ENCODE results near the gene PRDM11. TPM values are rescaled to one million over a fixed set of nuclear protein-coding genes. Genes with fewer than 3 reads are reported as not detected.

PRDM11 gene
- total and polyA plus RNA-seq, 4 donors: 0.64 to 6.9 (median 2.8) TPM

DNA sequence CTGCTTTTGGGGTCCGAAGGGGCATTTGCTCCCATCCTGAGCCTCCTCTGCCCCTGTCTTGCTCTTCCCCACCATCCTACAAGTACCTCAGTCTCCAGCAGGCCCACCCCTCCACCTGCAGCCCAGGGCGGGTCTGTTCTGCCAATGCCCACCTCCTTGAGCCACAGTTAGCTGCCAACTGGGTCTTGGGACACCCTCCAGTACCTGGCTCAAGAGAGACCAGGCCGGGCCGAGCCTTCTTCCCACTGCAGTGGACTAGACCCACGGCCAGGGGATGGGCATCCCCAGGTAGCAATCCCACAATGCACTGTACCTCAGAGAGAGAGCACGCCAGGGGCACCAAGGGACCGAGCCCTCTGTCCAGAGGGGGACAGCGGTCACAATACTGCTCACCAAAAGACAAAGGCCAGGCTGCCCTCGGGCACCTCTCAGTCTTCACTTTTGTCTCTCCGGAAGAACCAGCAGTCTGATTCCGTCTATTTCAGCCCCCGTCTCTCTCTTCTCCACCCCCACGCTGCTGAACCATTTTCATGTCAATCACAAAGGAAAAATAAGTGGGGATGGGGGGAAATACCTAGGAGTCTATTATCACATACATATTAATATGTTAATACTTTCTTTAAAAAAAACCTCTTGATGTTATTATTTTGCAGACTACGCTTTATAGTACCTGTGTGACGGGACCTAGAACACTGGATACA is 88.0 kb downstream of the PRDM11 start:
- no peak for TF ChIP-seq HNF4G (IDR thresholded peaks at IDR 0.05)
- WGBS: 94% methylated on average over 15 of the region's 15 CpGs
- no peak overlapping the region for H3K4me3 ChIP-seq (ENCODE audit: low read depth in 1 of 3, low read length in 3 of 3)
- H3K9ac ChIP-seq (ENCODE audit: low read depth in 1 of 2, low read length in 2 of 2): no peak overlapping the region
- H3K27ac ChIP-seq (ENCODE audit: low read depth in 1 of 2, low read length in 2 of 2): no peak overlapping the region
- H3K27me3 ChIP-seq (ENCODE audit: control insufficient read depth in 4 of 4, insufficient read depth in 4 of 4, low read length in 3 of 4): no peaks in the 10 kb centered on the region
- H3K4me1 ChIP-seq (ENCODE audit: control insufficient read depth in 4 of 4, insufficient read depth in 4 of 4, low read length in 3 of 4): no peaks in the 10 kb centered on the region
- H3K36me3 ChIP-seq (ENCODE audit: control insufficient read depth in 4 of 4, insufficient read depth in 3 of 4, low read depth in 1 of 4, low read length in 3 of 4): no peaks in the 10 kb centered on the region
- H3K9me3 ChIP-seq (ENCODE audit: control insufficient read depth in 4 of 4, low read length in 3 of 4): no peaks in the 10 kb centered on the region
- DNase-seq (ENCODE audit: low spot score): no peak

- peaks cover 0 to 4% (median 0%) of the 10 kb centered on the region in 4 donors for H3K9me3 ChIP-seq (ENCODE audit: control insufficient read depth in 4 of 4, low read length in 3 of 4)
- TF ChIP-seq SP1 (IDR thresholded peaks at IDR 0.05): no peak
- TF ChIP-seq TAF1 (conservative IDR thresholded peaks at IDR 0.05): no peak
- TF ChIP-seq YY1 (IDR thresholded peaks at IDR 0.05): no peak
- TF ChIP-seq GABPA (IDR thresholded peaks at IDR 0.05 in 1 of 2, conservative IDR thresholded peaks at IDR 0.05 in 1 of 2): no peak
- no peak for TF ChIP-seq HNF4G (IDR thresholded peaks at IDR 0.05)
- TF ChIP-seq RAD21 (IDR thresholded peaks at IDR 0.05): no peak
- no peak for TF ChIP-seq FOXA2 (IDR thresholded peaks at IDR 0.05)
- TF ChIP-seq, protein P1, sequence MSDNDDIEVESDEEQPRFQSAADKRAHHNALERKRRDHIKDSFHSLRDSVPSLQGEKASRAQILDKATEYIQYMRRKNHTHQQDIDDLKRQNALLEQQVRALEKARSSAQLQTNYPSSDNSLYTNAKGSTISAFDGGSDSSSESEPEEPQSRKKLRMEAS (IDR thresholded peaks at IDR 0.05): no peak
- H3K9ac ChIP-seq (ENCODE audit: low read depth in 1 of 2, low read length in 2 of 2): no peak overlapping the region
- no peak for DNase-seq (ENCODE audit: low spot score)
- H3K4me1 ChIP-seq (ENCODE audit: control insufficient read depth in 4 of 4, insufficient read depth in 4 of 4, low read length in 3 of 4): no peaks in the 10 kb centered on the region
- H3K27ac ChIP-seq (ENCODE audit: low read depth in 1 of 2, low read length in 2 of 2): no peak overlapping the region
- whole genome bisulfite sequencing: 53% methylated on average over 4 of the region's 4 CpGs
- no peaks in the 10 kb centered on the region for H3K27me3 ChIP-seq (ENCODE audit: control insufficient read depth in 4 of 4, insufficient read depth in 4 of 4, low read length in 3 of 4)
- no peak overlapping the region for H3K4me3 ChIP-seq (ENCODE audit: low read depth in 1 of 3, low read length in 3 of 3)
- H3K36me3 ChIP-seq (ENCODE audit: control insufficient read depth in 4 of 4, insufficient read depth in 3 of 4, low read depth in 1 of 4, low read length in 3 of 4): no peaks in the 10 kb centered on the region
Measured at GRCh38 chr11:45237711-45238315, 91.4 kb downstream of the PRDM11 start.

DNA sequence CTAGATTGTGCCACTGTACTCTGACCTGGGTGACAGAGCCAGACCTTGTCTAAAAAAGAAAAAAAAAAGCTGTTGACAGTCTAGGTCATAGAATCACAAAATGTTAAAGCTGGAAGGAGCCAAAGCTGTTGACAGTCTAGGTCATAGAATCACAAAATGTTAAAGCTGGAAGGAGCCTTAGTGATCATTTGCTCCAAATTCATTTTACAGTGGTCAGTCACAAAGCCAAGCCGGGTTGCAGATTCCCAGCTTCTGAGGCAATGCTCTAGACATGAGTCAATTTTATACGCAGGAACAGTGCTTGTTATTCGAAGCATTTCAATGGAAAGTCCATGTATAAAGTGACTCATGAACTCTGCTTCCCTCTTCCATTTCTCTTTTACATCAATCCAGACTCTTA is 92.3 kb downstream of the PRDM11 start:
- 78% methylated on average over 3 of the region's 3 CpGs for WGBS
- no peaks in the 10 kb centered on the region for H3K36me3 ChIP-seq (ENCODE audit: control insufficient read depth in 4 of 4, insufficient read depth in 3 of 4, low read depth in 1 of 4, low read length in 3 of 4)
- H3K9me3 ChIP-seq (ENCODE audit: control insufficient read depth in 4 of 4, low read length in 3 of 4): peaks cover 0 to 4% (median 0%) of the 10 kb centered on the region in 4 donors
- no peak for DNase-seq (ENCODE audit: low spot score)
- H3K9ac ChIP-seq (ENCODE audit: low read depth in 1 of 2, low read length in 2 of 2): no peak overlapping the region
- H3K4me3 ChIP-seq (ENCODE audit: low read depth in 1 of 3, low read length in 3 of 3): no peak overlapping the region
- H3K4me1 ChIP-seq (ENCODE audit: control insufficient read depth in 4 of 4, insufficient read depth in 4 of 4, low read length in 3 of 4): no peaks in the 10 kb centered on the region
- H3K27me3 ChIP-seq (ENCODE audit: control insufficient read depth in 4 of 4, insufficient read depth in 4 of 4, low read length in 3 of 4): no peaks in the 10 kb centered on the region
- TF ChIP-seq, protein P2, sequence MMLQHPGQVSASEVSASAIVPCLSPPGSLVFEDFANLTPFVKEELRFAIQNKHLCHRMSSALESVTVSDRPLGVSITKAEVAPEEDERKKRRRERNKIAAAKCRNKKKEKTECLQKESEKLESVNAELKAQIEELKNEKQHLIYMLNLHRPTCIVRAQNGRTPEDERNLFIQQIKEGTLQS (IDR thresholded peaks at IDR 0.05): no peak
- H3K27ac ChIP-seq (ENCODE audit: low read depth in 1 of 2, low read length in 2 of 2): no peak overlapping the region

- Histone ChIP-seq H3K36me3 (ENCODE audit: control insufficient read depth in 4 of 4, insufficient read depth in 3 of 4, low read depth in 1 of 4, low read length in 3 of 4) (no peaks in the 10 kb centered on the region), H3K27ac (ENCODE audit: low read depth in 1 of 2, low read length in 2 of 2) (no peak overlapping the region), H3K27me3 (ENCODE audit: control insufficient read depth in 4 of 4, insufficient read depth in 4 of 4, low read length in 3 of 4) (no peaks in the 10 kb centered on the region), H3K9me3 (ENCODE audit: control insufficient read depth in 4 of 4, low read length in 3 of 4) (peaks cover 0 to 4% (median 0%) of the 10 kb centered on the region in 4 donors), H3K9ac (ENCODE audit: low read depth in 1 of 2, low read length in 2 of 2) (no peak overlapping the region), H3K4me1 (ENCODE audit: control insufficient read depth in 4 of 4, insufficient read depth in 4 of 4, low read length in 3 of 4) (no peaks in the 10 kb centered on the region), H3K4me3 (ENCODE audit: low read depth in 1 of 3, low read length in 3 of 3) (no peak overlapping the region)
- 98% methylated on average over 1 of the region's 1 CpG for WGBS
- DNase-seq (ENCODE audit: low spot score): no peak
- TF ChIP-seq FOXA1 (IDR thresholded peaks at IDR 0.05) (no peak), EGR1 (IDR thresholded peaks at IDR 0.05; ENCODE audit: low read depth in 2 of 2) (no peak), YY1 (IDR thresholded peaks at IDR 0.05) (no peak), GABPA (IDR thresholded peaks at IDR 0.05 in 1 of 2, conservative IDR thresholded peaks at IDR 0.05 in 1 of 2) (no peak), JUND (IDR thresholded peaks at IDR 0.05) (no peak), NR2F2 (IDR thresholded peaks at IDR 0.05) (no peak), RXRA (IDR thresholded peaks at IDR 0.05) (no peak), RAD21 (IDR thresholded peaks at IDR 0.05) (no peak), HNF4G (IDR thresholded peaks at IDR 0.05) (no peak), TAF1 (conservative IDR thresholded peaks at IDR 0.05) (no peak)
- TF ChIP-seq, protein P3, sequence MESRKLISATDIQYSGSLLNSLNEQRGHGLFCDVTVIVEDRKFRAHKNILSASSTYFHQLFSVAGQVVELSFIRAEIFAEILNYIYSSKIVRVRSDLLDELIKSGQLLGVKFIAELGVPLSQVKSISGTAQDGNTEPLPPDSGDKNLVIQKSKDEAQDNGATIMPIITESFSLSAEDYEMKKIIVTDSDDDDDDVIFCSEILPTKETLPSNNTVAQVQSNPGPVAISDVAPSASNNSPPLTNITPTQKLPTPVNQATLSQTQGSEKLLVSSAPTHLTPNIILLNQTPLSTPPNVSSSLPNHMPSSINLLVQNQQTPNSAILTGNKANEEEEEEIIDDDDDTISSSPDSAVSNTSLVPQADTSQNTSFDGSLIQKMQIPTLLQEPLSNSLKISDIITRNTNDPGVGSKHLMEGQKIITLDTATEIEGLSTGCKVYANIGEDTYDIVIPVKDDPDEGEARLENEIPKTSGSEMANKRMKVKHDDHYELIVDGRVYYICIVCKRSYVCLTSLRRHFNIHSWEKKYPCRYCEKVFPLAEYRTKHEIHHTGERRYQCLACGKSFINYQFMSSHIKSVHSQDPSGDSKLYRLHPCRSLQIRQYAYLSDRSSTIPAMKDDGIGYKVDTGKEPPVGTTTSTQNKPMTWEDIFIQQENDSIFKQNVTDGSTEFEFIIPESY (IDR thresholded peaks at IDR 0.05): no peak
- TF ChIP-seq, protein P4, sequence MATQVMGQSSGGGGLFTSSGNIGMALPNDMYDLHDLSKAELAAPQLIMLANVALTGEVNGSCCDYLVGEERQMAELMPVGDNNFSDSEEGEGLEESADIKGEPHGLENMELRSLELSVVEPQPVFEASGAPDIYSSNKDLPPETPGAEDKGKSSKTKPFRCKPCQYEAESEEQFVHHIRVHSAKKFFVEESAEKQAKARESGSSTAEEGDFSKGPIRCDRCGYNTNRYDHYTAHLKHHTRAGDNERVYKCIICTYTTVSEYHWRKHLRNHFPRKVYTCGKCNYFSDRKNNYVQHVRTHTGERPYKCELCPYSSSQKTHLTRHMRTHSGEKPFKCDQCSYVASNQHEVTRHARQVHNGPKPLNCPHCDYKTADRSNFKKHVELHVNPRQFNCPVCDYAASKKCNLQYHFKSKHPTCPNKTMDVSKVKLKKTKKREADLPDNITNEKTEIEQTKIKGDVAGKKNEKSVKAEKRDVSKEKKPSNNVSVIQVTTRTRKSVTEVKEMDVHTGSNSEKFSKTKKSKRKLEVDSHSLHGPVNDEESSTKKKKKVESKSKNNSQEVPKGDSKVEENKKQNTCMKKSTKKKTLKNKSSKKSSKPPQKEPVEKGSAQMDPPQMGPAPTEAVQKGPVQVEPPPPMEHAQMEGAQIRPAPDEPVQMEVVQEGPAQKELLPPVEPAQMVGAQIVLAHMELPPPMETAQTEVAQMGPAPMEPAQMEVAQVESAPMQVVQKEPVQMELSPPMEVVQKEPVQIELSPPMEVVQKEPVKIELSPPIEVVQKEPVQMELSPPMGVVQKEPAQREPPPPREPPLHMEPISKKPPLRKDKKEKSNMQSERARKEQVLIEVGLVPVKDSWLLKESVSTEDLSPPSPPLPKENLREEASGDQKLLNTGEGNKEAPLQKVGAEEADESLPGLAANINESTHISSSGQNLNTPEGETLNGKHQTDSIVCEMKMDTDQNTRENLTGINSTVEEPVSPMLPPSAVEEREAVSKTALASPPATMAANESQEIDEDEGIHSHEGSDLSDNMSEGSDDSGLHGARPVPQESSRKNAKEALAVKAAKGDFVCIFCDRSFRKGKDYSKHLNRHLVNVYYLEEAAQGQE (IDR thresholded peaks at IDR 0.05): no peak
- TF ChIP-seq, protein P2 (IDR thresholded peaks at IDR 0.05): no peak
Measured at GRCh38 chr11:45239733-45240132, 93.3 kb downstream of the PRDM11 start.

Data from liver (tissue), 9 donors.